Peyer's patch (tissue), 4 donors: ENCODE results near the gene PHACTR1. TPM values are rescaled to one million over a fixed set of nuclear protein-coding genes. Genes with fewer than 3 reads are reported as not detected.

Experiments
- DNase-seq, 3 donors: peaks; one replicate each; pipeline ENCODE4 v3.0.0-alpha.2; 2017 to 2019
- H3K27ac ChIP-seq, 4 donors: fragments of 200-600 bp; sonication (generic); one replicate each; pipeline ENCODE4 v1.5.1; 2016 to 2019
- H3K27me3 ChIP-seq, 2 donors: fragments of 200-600 bp; sonication (generic); one replicate each; pipeline ENCODE4 v1.5.1; 2019
- H3K36me3 ChIP-seq, 3 donors: fragments of 200-600 bp; sonication (generic); one replicate each; pipeline ENCODE4 v1.5.1; 2016 to 2019
- H3K4me1 ChIP-seq, 4 donors: fragments of 200-600 bp; sonication (generic); one replicate each; pipeline ENCODE4 v1.5.1; 2016 to 2019
- H3K4me3 ChIP-seq, 4 donors: fragments of 200-600 bp; sonication (generic); 1 replicate in 3 of 4; 2 replicates in 1 of 4; pipeline ENCODE4 v1.5.1; 2016 to 2019; ENCODE audit warnings: mild to moderate bottlenecking in 1 of 4
- H3K9me3 ChIP-seq, 4 donors: fragments of 200-600 bp; sonication (generic); one replicate each; pipeline ENCODE4 v1.5.1; 2016 to 2019; ENCODE audit warnings: mild to moderate bottlenecking in 1 of 4
- CTCF ChIP-seq, 6 experiments: fragments of 450-650 bp in 4 of 6; fragments of 200-600 bp in 2 of 6; sonication (generic) in 1 of 6; IDR thresholded peaks; one replicate each; pipeline ENCODE4 v1.5.1; 2017 to 2019; ENCODE audit warnings: antibody characterized with exemption in 6 of 6, mild to moderate bottlenecking in 3 of 6, moderate library complexity in 1 of 6
- POLR2A ChIP-seq, 2 donors: fragments of 450-650 bp; IDR thresholded peaks; one replicate each; pipeline ENCODE4 v1.5.1; 2017; ENCODE audit warnings: antibody characterized with exemption in 2 of 2, mild to moderate bottlenecking in 2 of 2, moderate library complexity in 2 of 2
- total RNA-seq, 4 donors: library from RNA; depleted of rRNA; stranded (reverse); fragments of >200 nt; gene quantifications; one replicate each; pipeline ENCODE4 v1.1.0, GENCODE V29; 2016

PHACTR1 gene
- total RNA-seq, 4 donors from 2014 or later: 0.35 to 19.0 (median 1.7) TPM

- Histone ChIP-seq H3K27ac (no peak overlapping the region), H3K9me3 (no peaks in the 10 kb centered on the region), H3K36me3 (no peaks in the 10 kb centered on the region), H3K4me3 (no peak overlapping the region), H3K4me1 (peaks cover 0 to 13% (median 2%) of the 10 kb centered on the region in 4 donors), H3K27me3 (no peaks in the 10 kb centered on the region)
- no peak for TF ChIP-seq CTCF (IDR thresholded peaks at IDR 0.05)
- TF ChIP-seq POLR2A (IDR thresholded peaks at IDR 0.05): no peak
- DNase-seq: no peak
Observed at GRCh38 chr6:13216236-13217014, 499.9 kb downstream of the PHACTR1 start.

- no peak for TF ChIP-seq CTCF (IDR thresholded peaks at IDR 0.05)
- TF ChIP-seq POLR2A (IDR thresholded peaks at IDR 0.05): no peak
Observed at GRCh38 chr6:13217206-13217905, 500.8 kb downstream of the PHACTR1 start.

DNA sequence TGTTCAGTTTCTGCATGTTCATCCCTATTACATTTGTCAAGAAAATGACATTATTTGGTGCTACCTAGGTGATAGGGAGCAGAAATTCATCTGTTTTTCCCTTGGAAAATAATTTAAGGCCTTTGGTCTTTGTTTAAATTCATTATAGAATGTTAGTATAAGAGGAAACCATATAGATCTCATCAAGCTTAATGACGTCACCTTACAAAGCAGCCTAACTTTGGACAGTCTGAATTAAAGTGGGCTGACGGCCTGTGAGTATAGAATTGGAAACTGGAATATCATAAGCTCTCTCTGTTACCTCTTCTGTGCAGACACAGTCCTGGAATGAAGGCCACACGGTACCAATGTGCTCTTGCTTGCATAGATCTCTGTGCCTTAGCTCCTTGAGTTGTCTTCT is 503.7 kb downstream of the PHACTR1 start:
- peaks cover 0 to 13% (median 2%) of the 10 kb centered on the region in 4 donors for H3K4me1 ChIP-seq
- no peaks in the 10 kb centered on the region for H3K27me3 ChIP-seq
- no peak for DNase-seq
- TF ChIP-seq POLR2A (IDR thresholded peaks at IDR 0.05) (no peak), CTCF (IDR thresholded peaks at IDR 0.05) (no peak)
- no peak overlapping the region for H3K27ac ChIP-seq
- H3K9me3 ChIP-seq: no peaks in the 10 kb centered on the region
- no peak overlapping the region for H3K4me3 ChIP-seq
- H3K36me3 ChIP-seq: no peaks in the 10 kb centered on the region

More at GRCh38 chr6:13217206-13217905, 500.8 kb downstream of the PHACTR1 start:
- Histone ChIP-seq H3K27ac (no peak overlapping the region), H3K9me3 (no peaks in the 10 kb centered on the region), H3K4me1 (peaks cover 0 to 13% (median 2%) of the 10 kb centered on the region in 4 donors), H3K27me3 (no peaks in the 10 kb centered on the region), H3K4me3 (no peak overlapping the region), H3K36me3 (no peaks in the 10 kb centered on the region)
- no peak for DNase-seq

- no peaks in the 10 kb centered on the region for H3K27me3 ChIP-seq
- TF ChIP-seq POLR2A (IDR thresholded peaks at IDR 0.05): no peak
- TF ChIP-seq CTCF (IDR thresholded peaks at IDR 0.05): no peak
Observed at GRCh38 chr6:13222048-13222447, 505.5 kb downstream of the PHACTR1 start.

GRCh38 chr6:13226071-13226470 is 509.5 kb downstream of the PHACTR1 start:
- DNase-seq: no peak
- Histone ChIP-seq H3K36me3 (no peaks in the 10 kb centered on the region), H3K9me3 (no peaks in the 10 kb centered on the region), H3K27me3 (no peaks in the 10 kb centered on the region), H3K27ac (no peak overlapping the region), H3K4me3 (no peak overlapping the region), H3K4me1 (peaks cover 0 to 7% (median 0%) of the 10 kb centered on the region in 4 donors)
- TF ChIP-seq CTCF (IDR thresholded peaks at IDR 0.05) (no peak), POLR2A (IDR thresholded peaks at IDR 0.05) (no peak)

More at GRCh38 chr6:13222048-13222447, 505.5 kb downstream of the PHACTR1 start:
- Histone ChIP-seq H3K4me1 (peaks cover 0 to 12% (median 2%) of the 10 kb centered on the region in 4 donors), H3K27ac (no peak overlapping the region), H3K9me3 (no peaks in the 10 kb centered on the region), H3K36me3 (no peaks in the 10 kb centered on the region), H3K4me3 (no peak overlapping the region)
- DNase-seq: no peak
